NB4 (cell line): ENCODE measurements around the gene KCNA4.

Source experiments
- POLR2A ChIP-seq: IDR thresholded peaks from 2 replicates; pipeline ENCODE4 v1.6.1; 2011; ENCODE audit warnings: mild to moderate bottlenecking; ENCODE audit not compliant: insufficient read length; ENCODE audit errors: extremely low read depth
- TF ChIP-seq, protein P1 (sequence below): IDR thresholded peaks from one replicate; pipeline ENCODE4 v1.5.1; 2012; ENCODE audit warnings: low read depth, low read length
- TF ChIP-seq, protein P2 (sequence below): IDR thresholded peaks from 2 replicates; pipeline ENCODE4 v1.6.1; 2011; ENCODE audit warnings: low read depth, low read length

DNA sequence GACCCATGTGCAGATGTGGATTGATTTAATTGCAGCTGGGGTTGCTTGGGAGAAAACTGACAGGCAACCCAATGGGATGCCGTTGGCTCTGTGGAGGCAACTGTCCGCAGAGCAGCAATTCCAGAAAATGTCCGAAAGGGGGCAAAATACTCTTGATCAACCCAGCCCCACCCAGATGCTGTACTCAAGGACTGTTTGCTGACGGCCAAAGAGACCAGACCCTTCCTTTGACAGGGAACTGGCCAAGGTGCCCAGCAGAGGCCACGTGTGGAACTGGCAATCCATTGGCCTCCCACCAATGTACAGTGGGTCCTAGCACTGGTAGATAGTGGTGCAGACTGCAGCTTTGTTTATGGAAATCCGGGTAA lies 29.7 kb upstream of the KCNA4 start:
- TF ChIP-seq POLR2A: no peak
- TF ChIP-seq, protein P1, sequence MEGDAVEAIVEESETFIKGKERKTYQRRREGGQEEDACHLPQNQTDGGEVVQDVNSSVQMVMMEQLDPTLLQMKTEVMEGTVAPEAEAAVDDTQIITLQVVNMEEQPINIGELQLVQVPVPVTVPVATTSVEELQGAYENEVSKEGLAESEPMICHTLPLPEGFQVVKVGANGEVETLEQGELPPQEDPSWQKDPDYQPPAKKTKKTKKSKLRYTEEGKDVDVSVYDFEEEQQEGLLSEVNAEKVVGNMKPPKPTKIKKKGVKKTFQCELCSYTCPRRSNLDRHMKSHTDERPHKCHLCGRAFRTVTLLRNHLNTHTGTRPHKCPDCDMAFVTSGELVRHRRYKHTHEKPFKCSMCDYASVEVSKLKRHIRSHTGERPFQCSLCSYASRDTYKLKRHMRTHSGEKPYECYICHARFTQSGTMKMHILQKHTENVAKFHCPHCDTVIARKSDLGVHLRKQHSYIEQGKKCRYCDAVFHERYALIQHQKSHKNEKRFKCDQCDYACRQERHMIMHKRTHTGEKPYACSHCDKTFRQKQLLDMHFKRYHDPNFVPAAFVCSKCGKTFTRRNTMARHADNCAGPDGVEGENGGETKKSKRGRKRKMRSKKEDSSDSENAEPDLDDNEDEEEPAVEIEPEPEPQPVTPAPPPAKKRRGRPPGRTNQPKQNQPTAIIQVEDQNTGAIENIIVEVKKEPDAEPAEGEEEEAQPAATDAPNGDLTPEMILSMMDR: peak; percentile 22
- TF ChIP-seq, protein P2, sequence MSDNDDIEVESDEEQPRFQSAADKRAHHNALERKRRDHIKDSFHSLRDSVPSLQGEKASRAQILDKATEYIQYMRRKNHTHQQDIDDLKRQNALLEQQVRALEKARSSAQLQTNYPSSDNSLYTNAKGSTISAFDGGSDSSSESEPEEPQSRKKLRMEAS: no peak
